GM10266 (cell line): ENCODE results near the gene ARMC9.
"Not testable (repeated sequence)": the region's sequence is repeated elsewhere in the genome, so short reads cannot be mapped to it uniquely, and the experiment has no call there.

Source experiments
- DNase-seq: peaks from one replicate; pipeline ENCODE4 v3.0.0; 2012; ENCODE audit errors: extremely low spot score
- TF ChIP-seq, protein P1 (sequence below): IDR thresholded peaks from 2 replicates; pipeline ENCODE4 v1.5.1; 2012; ENCODE audit warnings: mild to moderate bottlenecking, low read depth; ENCODE audit not compliant: control insufficient read depth, insufficient read depth; ENCODE audit errors: missing control alignments

ARMC9 gene

DNA sequence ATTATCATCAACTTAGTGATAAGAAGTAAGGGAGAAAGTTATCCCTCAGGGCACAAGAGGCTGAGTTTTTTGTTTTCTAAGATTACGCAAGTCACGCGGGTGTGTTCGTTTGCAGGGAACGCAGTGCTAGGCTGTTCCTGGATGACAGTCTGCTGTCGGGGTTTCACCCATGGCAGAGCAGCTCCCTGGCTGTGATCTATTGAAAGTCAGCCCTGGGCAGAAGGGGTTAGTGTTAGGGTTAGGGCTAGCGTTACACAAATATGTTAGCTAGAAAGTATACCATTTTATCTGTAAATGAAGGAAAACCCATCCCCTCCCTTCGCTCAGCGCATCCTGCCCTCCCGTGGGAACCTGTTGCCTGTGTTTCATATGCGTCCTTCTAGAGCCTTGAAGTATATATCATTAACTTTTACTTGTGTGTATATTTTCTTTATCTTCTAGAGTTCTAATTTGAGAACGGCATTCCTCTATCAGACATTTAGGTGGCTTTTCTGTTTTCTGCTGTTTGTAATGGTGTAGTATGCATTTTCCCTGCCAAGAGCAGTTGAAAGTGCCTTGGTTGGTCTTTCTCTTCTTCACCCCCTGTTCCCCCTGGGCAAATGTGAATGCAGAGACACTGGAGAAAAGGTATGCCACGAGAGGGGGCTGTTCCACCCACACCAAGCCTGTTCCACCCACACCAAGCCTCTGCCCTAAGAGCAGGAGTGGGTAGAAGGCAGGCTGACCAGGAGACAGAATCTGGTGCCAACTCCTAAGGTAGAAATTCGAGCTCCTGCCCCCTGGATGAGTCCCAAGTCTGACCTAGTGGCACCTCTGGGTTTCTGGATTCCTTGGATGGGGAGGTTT lies 47.0 kb downstream of the ARMC9 start:
- DNase-seq, result no peak
- TF ChIP-seq, protein P1, sequence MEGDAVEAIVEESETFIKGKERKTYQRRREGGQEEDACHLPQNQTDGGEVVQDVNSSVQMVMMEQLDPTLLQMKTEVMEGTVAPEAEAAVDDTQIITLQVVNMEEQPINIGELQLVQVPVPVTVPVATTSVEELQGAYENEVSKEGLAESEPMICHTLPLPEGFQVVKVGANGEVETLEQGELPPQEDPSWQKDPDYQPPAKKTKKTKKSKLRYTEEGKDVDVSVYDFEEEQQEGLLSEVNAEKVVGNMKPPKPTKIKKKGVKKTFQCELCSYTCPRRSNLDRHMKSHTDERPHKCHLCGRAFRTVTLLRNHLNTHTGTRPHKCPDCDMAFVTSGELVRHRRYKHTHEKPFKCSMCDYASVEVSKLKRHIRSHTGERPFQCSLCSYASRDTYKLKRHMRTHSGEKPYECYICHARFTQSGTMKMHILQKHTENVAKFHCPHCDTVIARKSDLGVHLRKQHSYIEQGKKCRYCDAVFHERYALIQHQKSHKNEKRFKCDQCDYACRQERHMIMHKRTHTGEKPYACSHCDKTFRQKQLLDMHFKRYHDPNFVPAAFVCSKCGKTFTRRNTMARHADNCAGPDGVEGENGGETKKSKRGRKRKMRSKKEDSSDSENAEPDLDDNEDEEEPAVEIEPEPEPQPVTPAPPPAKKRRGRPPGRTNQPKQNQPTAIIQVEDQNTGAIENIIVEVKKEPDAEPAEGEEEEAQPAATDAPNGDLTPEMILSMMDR, result peak; percentile 9

DNA sequence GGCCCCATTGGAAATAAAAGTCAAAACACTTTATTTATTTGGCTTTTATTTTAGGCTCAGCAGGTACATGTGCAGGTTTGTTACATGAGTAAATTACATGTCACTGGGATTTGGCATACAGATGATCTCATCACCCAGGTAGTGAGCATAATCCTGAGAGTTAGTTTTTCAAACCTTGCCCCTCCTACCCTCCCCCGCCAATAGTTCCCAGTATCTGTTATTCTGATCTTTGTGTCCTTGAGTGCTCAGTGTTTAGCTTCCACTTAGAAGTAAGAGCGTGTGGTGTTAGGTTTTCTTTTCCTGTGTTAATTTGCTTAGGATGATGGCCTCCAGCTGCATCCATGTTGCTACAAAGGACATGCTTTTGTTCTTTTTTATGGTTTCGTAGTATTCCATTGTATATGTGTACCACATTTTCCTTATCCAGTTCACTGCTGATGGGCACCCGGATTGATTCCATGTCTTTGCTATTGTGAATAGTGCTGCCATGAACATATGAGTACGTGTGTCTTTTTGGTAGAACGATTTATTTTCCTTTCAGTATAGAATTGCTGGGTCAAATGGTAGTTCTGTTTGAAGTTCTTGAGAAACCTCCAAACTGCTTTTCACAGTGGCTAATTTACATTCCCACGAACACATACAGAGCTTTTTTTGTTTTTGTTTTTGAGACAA lies 47.9 kb downstream of the ARMC9 start:
- TF ChIP-seq, protein P1, result no peak
- DNase-seq, result no peak

DNA sequence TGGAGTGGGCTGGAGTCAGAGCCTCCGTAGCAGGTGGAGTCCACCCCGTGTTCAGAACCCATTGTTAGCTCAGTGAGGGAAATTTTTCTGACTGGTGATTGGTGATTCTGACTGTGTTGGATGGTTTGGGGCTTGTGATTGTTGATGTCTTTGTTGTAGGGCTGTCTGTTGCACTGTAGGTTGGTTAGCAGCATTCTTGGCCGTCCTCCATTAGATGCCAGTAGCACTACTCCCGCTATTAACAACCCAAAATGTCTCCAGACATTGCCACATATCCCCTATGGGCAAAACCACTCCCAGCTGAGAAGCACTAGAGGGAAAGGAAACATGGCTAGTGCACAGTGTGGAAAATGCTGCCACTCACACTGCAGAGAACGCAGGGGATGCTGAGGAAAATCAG lies 51.7 kb downstream of the ARMC9 start:
- DNase-seq, result no peak
- TF ChIP-seq, protein P1, result no peak

DNA sequence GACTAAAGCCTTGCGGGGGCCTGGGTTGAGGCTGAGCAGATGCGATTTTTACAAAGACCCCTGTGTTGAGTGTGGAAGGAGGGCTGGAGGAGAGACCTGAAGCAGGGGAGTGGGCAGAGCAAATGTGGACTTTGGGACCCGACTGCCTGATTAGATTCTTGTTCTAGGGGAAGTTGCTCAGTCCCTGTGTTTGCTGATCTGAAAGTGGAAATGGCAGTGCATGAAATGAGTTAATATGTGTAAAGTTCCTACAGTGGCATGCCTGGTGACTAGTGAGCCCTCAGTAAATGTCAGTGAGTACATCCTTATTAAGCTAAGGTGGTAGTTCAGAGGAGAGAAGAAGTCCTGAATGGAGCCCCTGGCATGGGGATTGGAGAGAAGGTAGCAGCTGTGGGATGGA lies 52.3 kb downstream of the ARMC9 start:
- DNase-seq, result no peak

DNA sequence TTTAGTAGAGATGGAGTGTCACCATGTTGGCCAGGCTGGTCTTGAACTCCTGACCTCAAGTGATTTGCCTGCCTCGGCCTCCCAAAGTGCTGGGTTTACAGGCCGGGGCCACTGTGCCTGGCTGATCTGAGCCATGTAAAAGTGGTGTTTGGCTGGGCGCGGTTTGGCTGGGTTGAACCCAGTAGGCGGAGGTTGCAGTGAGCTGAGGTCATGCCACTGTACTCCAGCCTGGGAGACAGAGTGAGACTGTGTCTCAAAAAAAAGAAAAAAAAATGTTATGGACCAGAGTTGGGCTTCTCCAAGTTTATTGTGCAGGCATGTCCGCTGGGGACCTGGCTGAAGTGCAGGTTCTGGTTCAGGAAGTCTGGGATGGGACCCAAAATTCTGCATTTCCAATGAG lies 54.9 kb downstream of the ARMC9 start:
- DNase-seq, result not testable (repeated sequence)

More for the DNA sequence above, 52.3 kb downstream of the ARMC9 start:
- TF ChIP-seq, protein P1, result no peak

DNA sequence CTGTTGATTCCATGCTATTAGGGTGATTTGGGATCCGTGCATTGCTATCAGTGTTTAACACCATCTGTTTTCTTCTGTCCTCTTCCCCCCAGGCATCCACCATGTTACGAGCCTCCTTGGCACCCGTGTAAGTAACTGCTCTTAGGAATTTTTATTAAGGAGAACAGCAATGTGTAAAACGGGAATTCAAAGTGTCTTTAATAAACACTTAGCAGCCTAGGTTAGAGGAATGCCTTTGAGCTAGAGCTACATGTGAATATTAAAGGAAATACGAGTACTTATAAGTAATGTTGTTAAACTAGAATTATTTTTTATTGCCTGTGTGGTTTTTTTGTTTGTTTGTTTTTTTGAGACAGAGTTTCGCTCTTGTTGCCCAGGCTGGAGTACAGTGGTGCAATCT lies 58.1 kb downstream of the ARMC9 start:
- no peak for DNase-seq
- TF ChIP-seq, protein P1, result no peak

DNA sequence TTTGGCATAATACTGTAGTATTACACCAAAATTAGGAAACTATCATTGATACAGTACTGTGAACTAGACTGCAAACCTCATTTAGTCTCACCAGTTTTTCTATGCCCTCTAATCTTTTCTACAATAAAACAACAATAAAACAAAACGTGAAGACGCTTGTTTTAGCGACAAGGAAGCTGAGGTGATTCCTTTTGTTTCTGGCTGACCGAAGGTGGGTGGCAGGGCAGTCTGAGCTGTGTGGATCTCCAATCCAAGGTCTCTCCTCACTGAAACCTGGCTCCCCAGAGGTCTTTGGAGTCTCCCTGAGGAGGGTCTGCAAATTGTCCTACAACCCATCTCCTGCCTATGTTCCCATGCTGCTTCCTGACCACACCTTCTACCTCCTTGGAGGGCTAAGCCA lies 59.3 kb downstream of the ARMC9 start:
- DNase-seq, result no peak
- TF ChIP-seq, protein P1, result no peak

DNA sequence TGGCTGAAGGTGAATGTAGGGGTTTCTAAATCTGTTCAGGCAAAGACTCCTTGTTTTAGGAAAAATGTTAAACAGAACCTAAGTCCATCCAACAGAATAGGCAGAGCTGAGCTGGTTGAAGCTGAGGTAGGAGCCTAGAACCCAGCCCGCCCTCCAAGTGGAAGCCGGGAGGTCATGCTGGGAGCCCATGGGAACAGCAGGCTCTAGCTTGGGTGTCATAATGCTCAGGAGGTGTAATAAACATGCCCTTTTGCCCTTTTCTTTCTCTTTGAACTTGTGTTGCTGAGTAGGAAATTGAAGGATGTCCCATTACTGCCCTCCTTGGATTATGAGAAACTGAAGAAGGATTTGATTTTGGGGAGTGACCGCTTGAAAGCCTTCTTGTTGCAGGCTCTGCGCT lies 60.3 kb downstream of the ARMC9 start:
- TF ChIP-seq, protein P1, result no peak
- DNase-seq, result no peak
